ENCODE data around the gene DPAGT1.

DNA sequence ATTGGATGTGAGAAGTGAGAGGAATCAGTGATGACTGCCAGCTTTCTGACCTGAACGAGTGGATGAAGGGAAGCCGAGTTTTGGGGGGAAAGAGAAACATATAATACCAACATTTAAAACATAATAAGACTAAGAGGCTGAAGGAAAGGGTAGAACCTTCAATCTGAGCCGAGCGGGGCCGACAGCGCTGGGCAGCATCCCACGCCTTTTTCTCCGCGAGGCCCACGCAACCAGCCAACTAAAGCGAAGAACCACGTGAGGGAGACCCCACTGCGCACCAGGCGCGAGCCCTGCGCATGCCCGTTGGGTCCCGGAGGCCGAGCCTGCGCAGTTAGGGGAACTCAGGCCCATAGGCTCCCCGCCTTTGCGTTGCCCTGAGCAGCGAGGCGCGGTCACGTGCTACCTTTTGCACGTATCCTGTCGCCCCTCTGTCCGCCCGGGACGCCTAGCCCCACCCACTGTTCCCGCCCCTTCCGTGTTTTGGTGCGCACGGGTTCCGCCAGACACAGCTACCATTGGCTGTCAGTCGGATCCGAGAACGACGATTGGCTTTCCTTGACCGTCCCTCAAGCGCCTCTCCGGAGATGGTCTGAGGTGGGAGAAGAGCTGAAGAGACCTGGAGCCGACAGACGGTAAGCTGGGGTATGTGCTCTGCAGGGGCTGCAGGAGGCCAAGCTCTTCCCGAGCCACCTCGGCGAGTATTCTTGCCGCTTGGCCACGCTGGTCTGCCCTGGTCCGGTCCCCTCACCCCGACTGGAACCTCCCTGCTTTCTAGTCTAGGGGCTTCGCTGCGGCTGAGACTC lies 19.6 kb upstream of the DPAGT1 start, which contains the start of gene HINFP:
- TF ChIP-seq POLR2A (IDR thresholded peaks at IDR 0.05) (no peak), CTCF (IDR thresholded peaks at IDR 0.05) (no peak)
